Spleen (tissue), 7 donors: Measurements from ENCODE around the gene FBXL17.

Source experiments
- POLR2A ChIP-seq, 3 donors: fragments of 450-650 bp; IDR thresholded peaks; one replicate each; pipeline ENCODE4 v1.5.1; 2017; ENCODE audit warnings: antibody characterized with exemption in 3 of 3, mild to moderate bottlenecking in 1 of 3
- TF ChIP-seq, protein P1 (sequence below), 11 experiments: fragments of 200-600 bp in 7 of 11; fragments of 450-650 bp in 4 of 11; sonication (generic) in 4 of 11; IDR thresholded peaks in 8 of 11; conservative IDR thresholded peaks in 3 of 11; 1 replicate in 7 of 11; 2 replicates in 4 of 11; pipeline versions ENCODE4 v1.4.0 to v1.8.0; 2016 to 2021; ENCODE audit warnings: antibody characterized with exemption in 11 of 11, inconsistent platforms in 4 of 11, mild to moderate bottlenecking in 1 of 11
- donor health status: DM: no; HTN: no; CAD: no; lungs with moderate emphysema.
- donor health status: DM: no; HTN: no; CAD: no.
- donor health status: DM: no; HTN: no; CAD: no.

DNA sequence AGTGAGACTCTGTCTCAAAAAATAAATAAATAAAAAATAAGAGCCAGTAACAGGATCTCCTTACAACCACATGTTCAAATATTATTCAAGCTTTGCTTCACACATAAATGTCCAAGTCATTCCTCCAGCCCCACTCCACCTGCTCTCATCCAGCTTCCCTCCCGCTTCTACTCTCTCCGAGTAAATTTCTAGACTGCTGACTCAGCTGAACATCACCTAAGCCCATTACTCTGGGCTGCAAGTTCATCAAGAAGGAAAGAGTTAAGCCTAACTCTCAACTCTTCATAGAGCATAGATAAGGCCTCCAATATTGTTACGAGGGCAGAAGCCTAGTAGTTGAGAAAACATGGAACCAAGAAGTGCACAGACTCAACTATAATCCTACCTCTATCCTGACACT lies 300.2 kb downstream of the FBXL17 start:
- TF ChIP-seq, protein P1, sequence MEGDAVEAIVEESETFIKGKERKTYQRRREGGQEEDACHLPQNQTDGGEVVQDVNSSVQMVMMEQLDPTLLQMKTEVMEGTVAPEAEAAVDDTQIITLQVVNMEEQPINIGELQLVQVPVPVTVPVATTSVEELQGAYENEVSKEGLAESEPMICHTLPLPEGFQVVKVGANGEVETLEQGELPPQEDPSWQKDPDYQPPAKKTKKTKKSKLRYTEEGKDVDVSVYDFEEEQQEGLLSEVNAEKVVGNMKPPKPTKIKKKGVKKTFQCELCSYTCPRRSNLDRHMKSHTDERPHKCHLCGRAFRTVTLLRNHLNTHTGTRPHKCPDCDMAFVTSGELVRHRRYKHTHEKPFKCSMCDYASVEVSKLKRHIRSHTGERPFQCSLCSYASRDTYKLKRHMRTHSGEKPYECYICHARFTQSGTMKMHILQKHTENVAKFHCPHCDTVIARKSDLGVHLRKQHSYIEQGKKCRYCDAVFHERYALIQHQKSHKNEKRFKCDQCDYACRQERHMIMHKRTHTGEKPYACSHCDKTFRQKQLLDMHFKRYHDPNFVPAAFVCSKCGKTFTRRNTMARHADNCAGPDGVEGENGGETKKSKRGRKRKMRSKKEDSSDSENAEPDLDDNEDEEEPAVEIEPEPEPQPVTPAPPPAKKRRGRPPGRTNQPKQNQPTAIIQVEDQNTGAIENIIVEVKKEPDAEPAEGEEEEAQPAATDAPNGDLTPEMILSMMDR (IDR thresholded peaks at IDR 0.05 in 8 of 11, conservative IDR thresholded peaks at IDR 0.05 in 3 of 11), result no peak
- no peak for TF ChIP-seq POLR2A (IDR thresholded peaks at IDR 0.05)
